DOHH2 (cell line): Measurements from ENCODE around the gene VAV2.

ENCODE experiments used
- H3F3A ChIP-seq: fragments of 200-600 bp; sonication (generic), shearing (Covaris generic); 2 replicates; pipeline ENCODE4 v1.6.0; 2016; ENCODE audit warnings: antibody characterized with exemption, mild to moderate bottlenecking; ENCODE audit not compliant: control insufficient read depth, insufficient read depth
- H3K27ac ChIP-seq: fragments of 200-600 bp; sonication (generic); 2 replicates; pipeline ENCODE4 v1.5.1; 2014; ENCODE audit warnings: low read depth, mild to moderate bottlenecking, low read length, moderate library complexity
- H3K27me3 ChIP-seq: fragments of 200-600 bp; sonication (generic); 2 replicates; pipeline ENCODE4 v1.6.1; 2014; ENCODE audit warnings: mild to moderate bottlenecking, low read length, mixed read lengths; ENCODE audit not compliant: control insufficient read depth
- H3K36me3 ChIP-seq: fragments of 200-600 bp; sonication (generic); 2 replicates; pipeline ENCODE4 v1.6.1; 2014; ENCODE audit warnings: mild to moderate bottlenecking, low read length, moderate library complexity, mixed read lengths; ENCODE audit not compliant: control insufficient read depth
- H3K4me1 ChIP-seq: fragments of 200-600 bp; sonication (generic); 2 replicates; pipeline ENCODE4 v1.6.1; 2014; ENCODE audit warnings: mild to moderate bottlenecking, low read length, mixed read lengths; ENCODE audit not compliant: control insufficient read depth
- H3K4me2 ChIP-seq: fragments of 200-600 bp; sonication (generic); 2 replicates; pipeline ENCODE4 v1.6.0; 2014; ENCODE audit warnings: mild to moderate bottlenecking, low read length, moderate library complexity
- H3K4me3 ChIP-seq: fragments of 200-600 bp; sonication (generic); 2 replicates; pipeline ENCODE4 v1.5.1; 2014; ENCODE audit warnings: mild to moderate bottlenecking, low read length, mixed read lengths
- H3K79me2 ChIP-seq: fragments of 200-600 bp; sonication (generic); 2 replicates; pipeline ENCODE4 v1.6.1; 2014; ENCODE audit warnings: mild to moderate bottlenecking, low read length, mixed read lengths; ENCODE audit not compliant: control insufficient read depth
- H3K9me2 ChIP-seq: fragments of 200-600 bp; sonication (generic); replicated peaks from 2 replicates; pipeline ENCODE4 v1.6.1; 2014; ENCODE audit warnings: mild to moderate bottlenecking, low read length, mixed read lengths; ENCODE audit not compliant: control insufficient read depth
- H3K9me3 ChIP-seq: fragments of 200-600 bp; sonication (generic); 2 replicates; pipeline ENCODE4 v1.6.1; 2014; ENCODE audit warnings: antibody characterized with exemption, low read length, mixed read lengths; ENCODE audit not compliant: control insufficient read depth, insufficient read depth
- H4K20me1 ChIP-seq: fragments of 200-600 bp; sonication (generic); 2 replicates; pipeline ENCODE4 v1.6.0; 2014; ENCODE audit warnings: low read depth, mild to moderate bottlenecking, antibody characterized with exemption, low read length, moderate library complexity; ENCODE audit not compliant: control insufficient read depth, insufficient read depth
- CTCF ChIP-seq: fragments of 200-600 bp; sonication (generic); IDR thresholded peaks from one replicate; pipeline ENCODE4 v1.5.1; 2014; ENCODE audit warnings: antibody characterized with exemption, mild to moderate bottlenecking, low read depth, low read length; ENCODE audit not compliant: poor library complexity, severe bottlenecking
- EZH2phosphoT487 ChIP-seq: fragments of 200-600 bp; sonication (generic); IDR thresholded peaks from 2 replicates; pipeline ENCODE4 v1.6.1; 2017; ENCODE audit warnings: borderline replicate concordance, mild to moderate bottlenecking, antibody characterized with exemption, low read length, moderate library complexity, mixed read lengths

VAV2 gene

DNA sequence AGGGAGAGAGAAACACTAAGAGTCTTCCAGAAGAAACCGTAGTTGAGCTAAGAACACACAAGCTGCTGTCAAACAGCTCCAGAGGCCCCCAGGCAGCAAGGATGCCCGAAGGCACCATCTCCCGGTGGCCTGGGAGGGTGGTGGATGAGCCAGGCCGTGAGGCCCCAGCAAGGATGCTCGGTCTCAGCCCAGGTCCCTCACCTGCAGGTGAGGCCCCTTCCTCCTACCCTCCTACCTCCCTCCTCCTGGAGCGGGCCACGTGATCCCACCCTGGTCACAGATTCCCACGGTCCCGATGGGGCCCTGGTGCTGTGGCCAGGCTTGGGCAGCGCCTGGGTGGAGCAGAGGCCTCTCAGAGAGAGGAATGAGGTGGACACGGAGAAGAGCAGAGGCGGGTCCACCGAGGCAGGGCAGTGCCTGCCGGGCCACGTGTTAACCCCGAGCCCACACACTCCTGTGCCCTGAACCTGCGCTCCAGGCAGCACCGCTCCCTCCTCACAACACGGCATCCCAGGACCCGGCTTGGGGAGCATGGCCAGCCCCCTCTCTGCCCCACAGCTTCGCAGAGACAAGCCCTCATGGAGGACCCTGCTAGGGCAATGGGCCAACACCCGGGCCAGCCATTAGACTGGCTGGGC lies 158.6 kb downstream of the VAV2 start:
- Histone ChIP-seq H3F3A (no peaks in the 10 kb centered on the region), H3K9me3 (no peaks in the 10 kb centered on the region), H3K27me3 (no peaks in the 10 kb centered on the region), H3K27ac (no peak overlapping the region), H3K36me3 (no peaks in the 10 kb centered on the region; the same call in 1 of the 2 replicates), H3K4me3 (no peak overlapping the region), H3K4me1 (no peaks in the 10 kb centered on the region; the same call in 1 of the 2 replicates), H4K20me1 (no peaks in the 10 kb centered on the region; the same call in none of the 2 replicates), H3K9me2 (no peaks in the 10 kb centered on the region), H3K79me2 (no peaks in the 10 kb centered on the region), H3K4me2 (no peak overlapping the region)
- no peak for TF ChIP-seq EZH2phosphoT487
- no peak for TF ChIP-seq CTCF

- no peaks in the 10 kb centered on the region for H3K27me3 ChIP-seq
- H3F3A ChIP-seq: no peaks in the 10 kb centered on the region
- no peaks in the 10 kb centered on the region; the same call in 1 of the 2 replicates for H3K36me3 ChIP-seq
- TF ChIP-seq EZH2phosphoT487 (no peak), CTCF (no peak)
- H3K4me1 ChIP-seq: no peaks in the 10 kb centered on the region; the same call in 1 of the 2 replicates
- no peaks in the 10 kb centered on the region; the same call in none of the 2 replicates for H4K20me1 ChIP-seq
- no peaks in the 10 kb centered on the region for H3K9me3 ChIP-seq
- no peaks in the 10 kb centered on the region for H3K79me2 ChIP-seq
- no peak overlapping the region for H3K4me2 ChIP-seq
- H3K9me2 ChIP-seq: no peaks in the 10 kb centered on the region
- no peak overlapping the region for H3K4me3 ChIP-seq
- no peak overlapping the region for H3K27ac ChIP-seq
Observed at GRCh38 chr9:133832877-133833276, 159.2 kb downstream of the VAV2 start.

- Histone ChIP-seq H3K4me3 (no peak overlapping the region), H3K4me1 (no peaks in the 10 kb centered on the region; the same call in 1 of the 2 replicates), H3K9me3 (no peaks in the 10 kb centered on the region)
Observed at GRCh38 chr9:133830711-133831110, 161.4 kb downstream of the VAV2 start.

More at GRCh38 chr9:133830711-133831110, 161.4 kb downstream of the VAV2 start:
- Histone ChIP-seq H3K36me3 (no peaks in the 10 kb centered on the region; the same call in 1 of the 2 replicates), H3K27me3 (no peaks in the 10 kb centered on the region), H3K9me2 (no peaks in the 10 kb centered on the region), H4K20me1 (no peaks in the 10 kb centered on the region; the same call in none of the 2 replicates), H3K79me2 (no peaks in the 10 kb centered on the region), H3K27ac (no peak overlapping the region), H3F3A (peaks cover 2% of the 10 kb centered on the region; the same call in 1 of the 2 replicates), H3K4me2 (no peak overlapping the region)
- TF ChIP-seq CTCF (no peak), EZH2phosphoT487 (no peak)
